Measurements from ENCODE around the gene HYAL1.

GRCh38 chr3:50340448-50341329 is 37.3 kb upstream of the HYAL1 start, which contains the start of gene RASSF1:
- TF ChIP-seq CTCF (IDR thresholded peaks at IDR 0.05) (no peak), EP300 (IDR thresholded peaks at IDR 0.05; ENCODE audit: low read depth) (no peak)

Data from transverse colon (tissue), 3 donors.